ENCODE data around the gene ALDH5A1. TPM values are rescaled to one million over a fixed set of nuclear protein-coding genes. Genes with fewer than 3 reads are reported as not detected.

Gene ALDH5A1
- total RNA-seq, 2 donors from 2014 or later = 5.0 to 10.0 TPM

- Histone ChIP-seq H3K27ac (no peak overlapping the region), H3K9me3 (no peaks in the 10 kb centered on the region), H3K4me3 (no peak overlapping the region), H3K27me3 (no peaks in the 10 kb centered on the region), H3K36me3 (no peaks in the 10 kb centered on the region), H3K4me1 (no peaks in the 10 kb centered on the region)
- no peak for DNase-seq (ENCODE audit: low spot score)
- no peak for TF ChIP-seq CTCF (IDR thresholded peaks at IDR 0.05)
These were observed 43.0 kb upstream of the ALDH5A1 start for GRCh38 chr6:24451581-24452388.

GRCh38 chr6:24453921-24454320 is 40.8 kb upstream of the ALDH5A1 start:
- H3K27ac ChIP-seq = no peak overlapping the region
- H3K4me3 ChIP-seq = no peak overlapping the region
- H3K9me3 ChIP-seq = no peaks in the 10 kb centered on the region
- no peaks in the 10 kb centered on the region for H3K4me1 ChIP-seq
- TF ChIP-seq CTCF (IDR thresholded peaks at IDR 0.05) = no peak
- DNase-seq (ENCODE audit: low spot score) = no peak
- H3K36me3 ChIP-seq = no peaks in the 10 kb centered on the region
- H3K27me3 ChIP-seq = no peaks in the 10 kb centered on the region

GRCh38 chr6:24454452-24454851 is 40.3 kb upstream of the ALDH5A1 start:
- H3K9me3 ChIP-seq = no peaks in the 10 kb centered on the region
- H3K27me3 ChIP-seq = no peaks in the 10 kb centered on the region
- no peak for TF ChIP-seq CTCF (IDR thresholded peaks at IDR 0.05)
- H3K4me3 ChIP-seq = no peak overlapping the region
- no peak overlapping the region for H3K27ac ChIP-seq
- H3K4me1 ChIP-seq = no peaks in the 10 kb centered on the region
- no peak for DNase-seq (ENCODE audit: low spot score)
- no peaks in the 10 kb centered on the region for H3K36me3 ChIP-seq

GRCh38 chr6:24455061-24455460 is 39.7 kb upstream of the ALDH5A1 start:
- no peak for TF ChIP-seq CTCF (IDR thresholded peaks at IDR 0.05)
- H3K4me3 ChIP-seq = no peak overlapping the region
- no peaks in the 10 kb centered on the region for H3K36me3 ChIP-seq
- H3K4me1 ChIP-seq = no peaks in the 10 kb centered on the region
- no peaks in the 10 kb centered on the region for H3K27me3 ChIP-seq
- no peak for DNase-seq (ENCODE audit: low spot score)
- no peak overlapping the region for H3K27ac ChIP-seq
- no peaks in the 10 kb centered on the region for H3K9me3 ChIP-seq

- Histone ChIP-seq H3K36me3 (no peaks in the 10 kb centered on the region), H3K27ac (no peak overlapping the region), H3K4me1 (no peaks in the 10 kb centered on the region), H3K9me3 (no peaks in the 10 kb centered on the region), H3K27me3 (no peaks in the 10 kb centered on the region), H3K4me3 (no peak overlapping the region)
- TF ChIP-seq CTCF (IDR thresholded peaks at IDR 0.05) = no peak
- no peak for DNase-seq (ENCODE audit: low spot score)
These were observed 36.6 kb upstream of the ALDH5A1 start for GRCh38 chr6:24458134-24458533.

GRCh38 chr6:24458941-24459340 is 35.8 kb upstream of the ALDH5A1 start:
- no peak for TF ChIP-seq CTCF (IDR thresholded peaks at IDR 0.05)
- DNase-seq (ENCODE audit: low spot score) = no peak
- H3K4me3 ChIP-seq = no peak overlapping the region
- H3K36me3 ChIP-seq = no peaks in the 10 kb centered on the region
- H3K27me3 ChIP-seq = no peaks in the 10 kb centered on the region
- H3K9me3 ChIP-seq = no peaks in the 10 kb centered on the region
- H3K27ac ChIP-seq = no peak overlapping the region
- H3K4me1 ChIP-seq = no peaks in the 10 kb centered on the region
